Measurements from ENCODE around the gene KMT5B.

KMT5B gene

GRCh38 chr11:68242616-68243015 lies 29.5 kb upstream of the KMT5B start:
- no peak overlapping the region for H3K4me3 ChIP-seq (ENCODE audit: low read length)
- no peak for TF ChIP-seq ZNF274 (IDR thresholded peaks at IDR 0.05; ENCODE audit: low read depth, low read length)

GRCh38 chr11:68231621-68232020 lies 18.5 kb upstream of the KMT5B start:
- H3K4me3 ChIP-seq (ENCODE audit: low read length) = no peak overlapping the region
- no peak for TF ChIP-seq ZNF274 (IDR thresholded peaks at IDR 0.05; ENCODE audit: low read depth, low read length)

- no peak for TF ChIP-seq ZNF274 (IDR thresholded peaks at IDR 0.05; ENCODE audit: low read depth, low read length)
- H3K4me3 ChIP-seq (ENCODE audit: low read length) = no peak overlapping the region
Observed at GRCh38 chr11:68229601-68230000, 16.5 kb upstream of the KMT5B start.

GRCh38 chr11:68226421-68226820 lies 13.3 kb upstream of the KMT5B start:
- no peak for TF ChIP-seq ZNF274 (IDR thresholded peaks at IDR 0.05; ENCODE audit: low read depth, low read length)
- H3K4me3 ChIP-seq (ENCODE audit: low read length) = no peak overlapping the region

GRCh38 chr11:68224606-68225005 lies 11.5 kb upstream of the KMT5B start:
- TF ChIP-seq ZNF274 (IDR thresholded peaks at IDR 0.05; ENCODE audit: low read depth, low read length) = no peak
- no peak overlapping the region for H3K4me3 ChIP-seq (ENCODE audit: low read length)

GRCh38 chr11:68223275-68223674 lies 10.2 kb upstream of the KMT5B start:
- no peak for TF ChIP-seq ZNF274 (IDR thresholded peaks at IDR 0.05; ENCODE audit: low read depth, low read length)
- H3K4me3 ChIP-seq (ENCODE audit: low read length) = no peak overlapping the region

GRCh38 chr11:68221406-68221805 lies 8.3 kb upstream of the KMT5B start:
- TF ChIP-seq ZNF274 (IDR thresholded peaks at IDR 0.05; ENCODE audit: low read depth, low read length) = no peak
- H3K4me3 ChIP-seq (ENCODE audit: low read length) = no peak overlapping the region

GRCh38 chr11:68216171-68216938 lies 3.3 kb upstream of the KMT5B start:
- H3K4me3 ChIP-seq (ENCODE audit: low read length) = no peak overlapping the region
- no peak for TF ChIP-seq ZNF274 (IDR thresholded peaks at IDR 0.05; ENCODE audit: low read depth, low read length)

- TF ChIP-seq ZNF274 (IDR thresholded peaks at IDR 0.05; ENCODE audit: low read depth, low read length) = no peak
- no peak overlapping the region for H3K4me3 ChIP-seq (ENCODE audit: low read length)
Observed at GRCh38 chr11:68215524-68216170, 2.6 kb upstream of the KMT5B start.

- no peak for TF ChIP-seq ZNF274 (IDR thresholded peaks at IDR 0.05; ENCODE audit: low read depth, low read length)
- no peak overlapping the region for H3K4me3 ChIP-seq (ENCODE audit: low read length)
Observed at GRCh38 chr11:68215087-68215445, 2.0 kb upstream of the KMT5B start.

- TF ChIP-seq ZNF274 (IDR thresholded peaks at IDR 0.05; ENCODE audit: low read depth, low read length) = no peak
- peak overlapping the region; percentile 87; the same call in 1 of the 2 replicates for H3K4me3 ChIP-seq (ENCODE audit: low read length)
Observed at GRCh38 chr11:68214173-68215086, 1.3 kb upstream of the KMT5B start.

GRCh38 chr11:68213555-68214172 lies 568 bp upstream of the KMT5B start:
- TF ChIP-seq ZNF274 (IDR thresholded peaks at IDR 0.05; ENCODE audit: low read depth, low read length) = no peak

GRCh38 chr11:68212421-68213134 lies 518 bp downstream of the KMT5B start:
- H3K4me3 ChIP-seq (ENCODE audit: low read length) = peak overlapping the region; percentile 86
- TF ChIP-seq ZNF274 (IDR thresholded peaks at IDR 0.05; ENCODE audit: low read depth, low read length) = no peak

More at GRCh38 chr11:68213555-68214172, 568 bp upstream of the KMT5B start:
- H3K4me3 ChIP-seq (ENCODE audit: low read length) = peak overlapping the region; percentile 87; the same call in 1 of the 2 replicates

All from GM08714 (cell line).